Fibroblast of lung (primary cell): ENCODE measurements around the gene CD8B2. TPM values are rescaled to one million over a fixed set of nuclear protein-coding genes. Genes with fewer than 3 reads are reported as not detected.

Source experiments
- DNase-seq, 2 donors: peaks; one replicate each; pipeline versions ENCODE4 v3.0.0 to v3.0.0-alpha.2; 2010; ENCODE audit warnings: low read depth in 2 of 2
- H2AFZ ChIP-seq: 2 replicates; pipeline ENCODE4 v1.5.1; 2012; ENCODE audit warnings: low read length, control low read depth, inconsistent platforms
- H3K27ac ChIP-seq: 2 replicates; pipeline ENCODE4 v1.5.1; 2011; ENCODE audit warnings: low read length, control low read depth; ENCODE audit not compliant: insufficient read depth
- H3K27me3 ChIP-seq: 2 replicates; pipeline ENCODE4 v1.5.1; 2011; ENCODE audit warnings: mild to moderate bottlenecking, low read length; ENCODE audit not compliant: control insufficient read depth, insufficient read depth
- H3K36me3 ChIP-seq: 2 replicates; pipeline ENCODE4 v1.5.1; 2011; ENCODE audit warnings: low read length; ENCODE audit not compliant: control insufficient read depth, insufficient read depth
- H3K4me1 ChIP-seq: 2 replicates; pipeline ENCODE4 v1.5.1; 2011; ENCODE audit warnings: low read length; ENCODE audit not compliant: control insufficient read depth, insufficient read depth; ENCODE audit errors: extremely low read depth
- H3K4me2 ChIP-seq: 2 replicates; pipeline ENCODE4 v1.5.1; 2011; ENCODE audit warnings: low read length, control low read depth; ENCODE audit not compliant: insufficient read depth; ENCODE audit errors: extremely low read depth
- H3K4me3 ChIP-seq, 4 experiments: fragments of 200-600 bp in 1 of 4; sonication (generic) in 1 of 4; replicated peaks in 1 of 4; 2 replicates each; pipeline ENCODE4 v1.5.1; 2011 to 2016; ENCODE audit warnings: low read length in 4 of 4, low read depth in 3 of 4, mild to moderate bottlenecking in 3 of 4, control low read depth in 2 of 4, inconsistent platforms in 1 of 4, mixed read lengths in 1 of 4; ENCODE audit not compliant: insufficient read depth in 1 of 4; ENCODE audit errors: control extremely low read depth in 1 of 4
- H3K79me2 ChIP-seq: 2 replicates; pipeline ENCODE4 v1.5.1; 2012; ENCODE audit warnings: mild to moderate bottlenecking, low read length, inconsistent platforms; ENCODE audit not compliant: control insufficient read depth, insufficient read depth
- H3K9ac ChIP-seq: 2 replicates; pipeline ENCODE4 v1.5.1; 2011; ENCODE audit warnings: mild to moderate bottlenecking, low read length, control low read depth; ENCODE audit not compliant: insufficient read depth
- H3K9me3 ChIP-seq: 2 replicates; pipeline ENCODE4 v1.5.1; 2012; ENCODE audit warnings: low read depth, low read length; ENCODE audit not compliant: control insufficient read depth, insufficient read depth
- H4K20me1 ChIP-seq: 2 replicates; pipeline ENCODE4 v1.5.1; 2011; ENCODE audit warnings: low read length; ENCODE audit not compliant: control insufficient read depth, insufficient read depth; ENCODE audit errors: extremely low read depth
- CTCF ChIP-seq, 2 donors: IDR thresholded peaks in 1 of 2; conservative IDR thresholded peaks in 1 of 2; 1 replicate in 1 of 2; 2 replicates in 1 of 2; pipeline ENCODE4 v1.5.1; 2011 to 2012; ENCODE audit warnings: low read length in 2 of 2, control low read depth in 1 of 2, inconsistent platforms in 1 of 2, low read depth in 1 of 2, mild to moderate bottlenecking in 1 of 2
- EZH2 ChIP-seq: IDR thresholded peaks from 2 replicates; pipeline ENCODE4 v1.5.1; 2012; ENCODE audit warnings: low read length, control low read depth, mild to moderate bottlenecking; ENCODE audit errors: missing control alignments
- polyA plus RNA-seq, 2 donors: library from polyadenylated mRNA; depleted of rRNA in 1 of 2; stranded (reverse) in 1 of 2; unstranded in 1 of 2; fragments of >200 nt; gene quantifications; 2 replicates each; pipeline ENCODE4 v1.2.1, GENCODE V29; 2011 to 2012; ENCODE audit warnings: missing spikeins in 1 of 2
- total RNA-seq: library from RNA; depleted of rRNA; stranded (reverse); fragments of >200 nt; gene quantifications from 2 replicates; pipeline ENCODE4 v1.2.1, GENCODE V29; 2014

CD8B2 gene
- total and polyA plus RNA-seq, 2 donors (not counting 1 experiment from before 2014, with no cell fraction given) = not detected

- Histone ChIP-seq H3K4me1 (no peaks in the 10 kb centered on the region), H3K9me3 (no peaks in the 10 kb centered on the region), H3K9ac (no peak overlapping the region), H2AFZ (no peak overlapping the region), H3K4me3 (no peak overlapping the region), H3K27ac (no peak overlapping the region), H4K20me1 (no peaks in the 10 kb centered on the region), H3K4me2 (no peak overlapping the region), H3K27me3 (no peaks in the 10 kb centered on the region), H3K36me3 (no peaks in the 10 kb centered on the region), H3K79me2 (no peaks in the 10 kb centered on the region)
- TF ChIP-seq CTCF (conservative IDR thresholded peaks at IDR 0.05 in 1 of 2, IDR thresholded peaks at IDR 0.05 in 1 of 2; ENCODE audit: low read depth in 1 of 2, low read length in 2 of 2) = no peak
- no peak for TF ChIP-seq EZH2
- DNase-seq = no peak
Observed at GRCh38 chr2:106534471-106534870, 47.3 kb downstream of the CD8B2 start.

- no peak for TF ChIP-seq CTCF (conservative IDR thresholded peaks at IDR 0.05 in 1 of 2, IDR thresholded peaks at IDR 0.05 in 1 of 2; ENCODE audit: low read depth in 1 of 2, low read length in 2 of 2)
- TF ChIP-seq EZH2 = no peak
- Histone ChIP-seq H3K4me3 (no peak overlapping the region), H3K79me2 (no peaks in the 10 kb centered on the region), H2AFZ (no peak overlapping the region), H3K9ac (no peak overlapping the region), H4K20me1 (no peaks in the 10 kb centered on the region), H3K9me3 (no peaks in the 10 kb centered on the region), H3K27me3 (no peaks in the 10 kb centered on the region), H3K4me1 (no peaks in the 10 kb centered on the region), H3K36me3 (no peaks in the 10 kb centered on the region), H3K4me2 (no peak overlapping the region), H3K27ac (no peak overlapping the region)
- DNase-seq = no peak
Observed at GRCh38 chr2:106536490-106536889, 49.3 kb downstream of the CD8B2 start.

- no peaks in the 10 kb centered on the region for H3K27me3 ChIP-seq
Observed at GRCh38 chr2:106537047-106537446, 49.9 kb downstream of the CD8B2 start.

More at GRCh38 chr2:106537047-106537446, 49.9 kb downstream of the CD8B2 start:
- H3K4me3 ChIP-seq = no peak overlapping the region
- no peak for DNase-seq
- H3K36me3 ChIP-seq = no peaks in the 10 kb centered on the region
- no peak overlapping the region for H3K9ac ChIP-seq
- no peaks in the 10 kb centered on the region for H3K79me2 ChIP-seq
- no peaks in the 10 kb centered on the region for H3K9me3 ChIP-seq
- H4K20me1 ChIP-seq = no peaks in the 10 kb centered on the region
- H3K27ac ChIP-seq = no peak overlapping the region
- H3K4me2 ChIP-seq = no peak overlapping the region
- TF ChIP-seq EZH2 (no peak), CTCF (conservative IDR thresholded peaks at IDR 0.05 in 1 of 2, IDR thresholded peaks at IDR 0.05 in 1 of 2; ENCODE audit: low read depth in 1 of 2, low read length in 2 of 2) (no peak)
- H2AFZ ChIP-seq = no peak overlapping the region
- H3K4me1 ChIP-seq = no peaks in the 10 kb centered on the region
